ENCODE results near the gene SERP2.

Gene SERP2

DNA sequence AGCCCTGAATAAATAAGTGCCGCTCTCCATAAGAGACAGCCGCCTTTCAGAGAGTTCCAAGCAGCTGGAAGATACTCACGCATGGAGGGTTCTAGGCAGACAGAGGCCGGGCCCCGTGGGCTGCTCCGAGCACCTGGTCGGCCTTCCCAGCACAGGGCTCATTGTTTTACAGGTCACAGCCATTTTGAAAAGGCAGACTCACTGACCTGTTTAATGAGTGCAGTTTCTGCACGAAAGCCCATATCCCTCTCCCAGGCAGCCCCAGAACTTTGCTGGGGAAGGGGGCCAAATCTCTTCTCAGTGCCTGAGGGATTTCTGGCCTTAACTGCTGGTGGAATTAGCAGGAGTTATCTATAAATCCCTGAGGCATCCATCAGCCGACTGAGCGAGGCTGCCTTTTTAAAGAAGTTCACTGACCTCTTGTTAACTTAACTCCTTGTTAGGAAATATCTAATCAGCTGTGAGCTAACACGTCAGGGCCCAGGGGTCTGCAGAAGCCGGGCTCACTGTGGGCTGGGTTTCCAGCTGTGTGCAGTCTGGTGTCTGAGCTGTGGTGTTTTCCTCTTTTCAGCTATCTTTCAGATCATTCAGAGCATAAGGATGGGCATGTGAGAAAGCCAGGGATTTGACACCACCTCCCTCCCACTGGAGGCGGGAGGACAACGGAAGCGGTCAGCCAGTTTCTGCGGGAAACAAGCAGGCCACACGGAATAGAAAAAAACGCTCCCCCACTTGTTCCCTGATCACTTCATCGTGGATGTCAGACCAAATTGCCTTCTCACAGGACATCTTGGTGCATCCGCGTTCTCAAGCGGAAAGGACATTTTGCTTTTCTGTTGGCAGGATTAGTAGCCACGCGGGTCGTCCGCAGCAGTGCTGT is 23.3 kb downstream of the SERP2 start:
- no peak overlapping the region for H3K4me3 ChIP-seq (ENCODE audit: insufficient read length, low read depth)

DNA sequence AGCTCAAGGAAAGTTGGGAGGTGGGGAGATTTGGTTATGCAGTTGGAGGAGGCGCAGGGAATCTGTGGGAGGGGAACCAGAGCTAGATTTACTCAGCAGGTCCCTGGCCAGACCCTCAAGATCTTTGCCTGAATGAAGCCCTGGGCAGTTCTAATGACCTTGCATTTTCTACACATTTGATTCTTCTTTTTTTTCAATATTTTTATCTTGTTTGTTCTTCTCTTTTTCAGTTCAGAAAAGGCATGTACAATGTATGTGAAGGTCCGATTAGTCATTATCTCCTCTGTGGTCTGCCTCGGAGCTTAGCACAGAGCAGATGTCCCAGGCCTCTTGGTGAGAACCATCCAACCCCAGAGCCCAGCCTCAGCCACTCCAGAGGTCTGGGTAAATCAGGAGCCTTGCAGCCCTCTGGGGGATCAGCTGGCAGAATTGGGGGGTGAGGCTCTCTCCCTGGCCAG is 24.2 kb downstream of the SERP2 start:
- no peak overlapping the region for H3K4me3 ChIP-seq (ENCODE audit: insufficient read length, low read depth)
- no peak overlapping the region for H3K9ac ChIP-seq (ENCODE audit: insufficient read length, low read depth)
- no peaks in the 10 kb centered on the region for H3K36me3 ChIP-seq (ENCODE audit: insufficient read depth, insufficient read length, low read length)
- H3K4me1 ChIP-seq (ENCODE audit: insufficient read depth, insufficient read length), result peaks cover 10% of the 10 kb centered on the region
- H3K27me3 ChIP-seq (ENCODE audit: insufficient read depth, insufficient read length), result no peaks in the 10 kb centered on the region
- TF ChIP-seq YY1 (IDR thresholded peaks at IDR 0.05; ENCODE audit: insufficient read depth, insufficient read length) (no peak), ZNF274 (IDR thresholded peaks at IDR 0.05; ENCODE audit: low read depth, low read length) (no peak)
- no peaks in the 10 kb centered on the region for H3K9me3 ChIP-seq (ENCODE audit: insufficient read depth, low read length)
- no peak for DNase-seq (ENCODE audit: low read depth, low spot score)

More for the DNA sequence above, 23.3 kb downstream of the SERP2 start:
- TF ChIP-seq ZNF274 (IDR thresholded peaks at IDR 0.05; ENCODE audit: low read depth, low read length) (no peak), YY1 (IDR thresholded peaks at IDR 0.05; ENCODE audit: insufficient read depth, insufficient read length) (no peak), SUZ12 (IDR thresholded peaks at IDR 0.05; ENCODE audit: extremely low read depth, insufficient read depth, insufficient read length) (no peak)
- DNase-seq (ENCODE audit: low read depth, low spot score), result no peak
- H3K9ac ChIP-seq (ENCODE audit: insufficient read length, low read depth), result no peak overlapping the region
- H3K4me1 ChIP-seq (ENCODE audit: insufficient read depth, insufficient read length), result peaks cover 5% of the 10 kb centered on the region
- H3K27me3 ChIP-seq (ENCODE audit: insufficient read depth, insufficient read length), result no peaks in the 10 kb centered on the region
- no peaks in the 10 kb centered on the region for H3K36me3 ChIP-seq (ENCODE audit: insufficient read depth, insufficient read length, low read length)
- no peaks in the 10 kb centered on the region for H3K9me3 ChIP-seq (ENCODE audit: insufficient read depth, low read length)

DNA sequence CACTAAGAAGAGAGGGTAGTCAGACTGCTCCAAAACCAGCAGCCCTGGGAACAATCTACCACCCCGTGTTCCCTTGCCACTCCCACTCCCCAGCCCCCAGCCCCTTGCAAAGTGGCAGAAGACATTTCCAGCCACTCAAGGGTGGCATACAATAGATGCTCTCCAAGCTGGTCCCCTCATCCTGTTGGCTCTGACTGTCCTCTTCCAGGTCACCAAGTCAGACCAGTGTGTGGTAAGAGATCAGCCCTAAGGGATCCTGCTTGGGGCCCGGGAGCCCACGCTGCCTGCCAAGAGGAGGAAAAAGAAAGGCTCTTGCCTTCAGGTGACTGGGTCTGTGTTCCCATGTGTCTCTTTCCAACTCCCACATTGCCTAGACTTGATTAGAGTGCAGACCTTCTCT is 25.0 kb downstream of the SERP2 start:
- Histone ChIP-seq H3K9ac (ENCODE audit: insufficient read length, low read depth) (no peak overlapping the region), H3K4me1 (ENCODE audit: insufficient read depth, insufficient read length) (peaks cover 13% of the 10 kb centered on the region), H3K27me3 (ENCODE audit: insufficient read depth, insufficient read length) (no peaks in the 10 kb centered on the region), H3K4me3 (ENCODE audit: insufficient read length, low read depth) (no peak overlapping the region), H3K9me3 (ENCODE audit: insufficient read depth, low read length) (no peaks in the 10 kb centered on the region), H3K36me3 (ENCODE audit: insufficient read depth, insufficient read length, low read length) (no peaks in the 10 kb centered on the region)
- DNase-seq (ENCODE audit: low read depth, low spot score), result no peak
- TF ChIP-seq ZNF274 (IDR thresholded peaks at IDR 0.05; ENCODE audit: low read depth, low read length) (no peak), YY1 (IDR thresholded peaks at IDR 0.05; ENCODE audit: insufficient read depth, insufficient read length) (no peak), SUZ12 (IDR thresholded peaks at IDR 0.05; ENCODE audit: extremely low read depth, insufficient read depth, insufficient read length) (no peak)

DNA sequence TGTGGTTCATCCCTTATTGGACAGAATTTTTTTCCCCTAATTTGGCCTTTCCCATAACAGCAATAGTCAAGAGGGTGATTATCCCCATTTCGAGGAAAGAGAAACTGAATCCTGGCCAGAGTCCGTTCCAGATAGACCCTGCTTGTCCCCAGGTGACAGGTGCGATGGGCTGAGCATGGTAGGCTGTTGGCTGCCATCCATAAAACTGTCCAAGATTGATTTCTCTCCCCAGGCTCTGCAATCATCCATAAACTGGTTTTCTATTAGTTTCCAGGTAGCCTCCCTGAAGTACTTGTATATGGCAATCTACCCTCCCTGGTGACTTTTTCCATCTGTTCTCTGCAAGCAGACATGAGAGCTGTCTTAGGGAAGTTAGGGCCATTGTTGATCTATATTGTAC is 25.4 kb downstream of the SERP2 start:
- TF ChIP-seq SUZ12 (IDR thresholded peaks at IDR 0.05; ENCODE audit: extremely low read depth, insufficient read depth, insufficient read length) (no peak), ZNF274 (IDR thresholded peaks at IDR 0.05; ENCODE audit: low read depth, low read length) (no peak), YY1 (IDR thresholded peaks at IDR 0.05; ENCODE audit: insufficient read depth, insufficient read length) (no peak)
- H3K36me3 ChIP-seq (ENCODE audit: insufficient read depth, insufficient read length, low read length), result no peaks in the 10 kb centered on the region
- DNase-seq (ENCODE audit: low read depth, low spot score), result no peak
- no peak overlapping the region for H3K4me3 ChIP-seq (ENCODE audit: insufficient read length, low read depth)
- no peaks in the 10 kb centered on the region for H3K9me3 ChIP-seq (ENCODE audit: insufficient read depth, low read length)
- H3K9ac ChIP-seq (ENCODE audit: insufficient read length, low read depth), result no peak overlapping the region
- H3K27me3 ChIP-seq (ENCODE audit: insufficient read depth, insufficient read length), result no peaks in the 10 kb centered on the region
- H3K4me1 ChIP-seq (ENCODE audit: insufficient read depth, insufficient read length), result peaks cover 13% of the 10 kb centered on the region

DNA sequence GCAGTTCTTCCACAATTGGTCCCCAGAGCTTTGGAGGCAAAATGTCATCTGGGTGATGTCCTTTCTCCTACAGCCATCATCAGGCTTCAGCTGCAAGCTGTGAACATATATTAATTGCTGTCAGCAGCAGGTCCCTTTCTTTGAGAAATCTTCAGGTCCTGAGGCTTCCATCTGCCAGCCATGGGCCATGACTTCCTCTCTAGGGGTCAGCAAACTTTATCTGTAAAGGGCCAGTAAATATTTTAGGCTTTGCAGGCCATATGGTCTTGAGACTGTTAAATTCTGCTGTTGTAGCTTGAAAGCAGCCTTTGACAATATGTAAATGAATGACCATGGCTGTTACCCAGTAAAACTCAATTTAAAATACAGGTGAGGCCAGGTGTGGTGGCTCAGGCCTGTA is 27.1 kb downstream of the SERP2 start:
- TF ChIP-seq ZNF274 (IDR thresholded peaks at IDR 0.05; ENCODE audit: low read depth, low read length), result no peak
- no peak for TF ChIP-seq SUZ12 (IDR thresholded peaks at IDR 0.05; ENCODE audit: extremely low read depth, insufficient read depth, insufficient read length)
- no peak for TF ChIP-seq YY1 (IDR thresholded peaks at IDR 0.05; ENCODE audit: insufficient read depth, insufficient read length)
- Histone ChIP-seq H3K9ac (ENCODE audit: insufficient read length, low read depth) (no peak overlapping the region), H3K9me3 (ENCODE audit: insufficient read depth, low read length) (no peaks in the 10 kb centered on the region), H3K4me1 (ENCODE audit: insufficient read depth, insufficient read length) (peaks cover 13% of the 10 kb centered on the region), H3K4me3 (ENCODE audit: insufficient read length, low read depth) (no peak overlapping the region), H3K36me3 (ENCODE audit: insufficient read depth, insufficient read length, low read length) (no peaks in the 10 kb centered on the region), H3K27me3 (ENCODE audit: insufficient read depth, insufficient read length) (no peaks in the 10 kb centered on the region)
- no peak for DNase-seq (ENCODE audit: low read depth, low spot score)

DNA sequence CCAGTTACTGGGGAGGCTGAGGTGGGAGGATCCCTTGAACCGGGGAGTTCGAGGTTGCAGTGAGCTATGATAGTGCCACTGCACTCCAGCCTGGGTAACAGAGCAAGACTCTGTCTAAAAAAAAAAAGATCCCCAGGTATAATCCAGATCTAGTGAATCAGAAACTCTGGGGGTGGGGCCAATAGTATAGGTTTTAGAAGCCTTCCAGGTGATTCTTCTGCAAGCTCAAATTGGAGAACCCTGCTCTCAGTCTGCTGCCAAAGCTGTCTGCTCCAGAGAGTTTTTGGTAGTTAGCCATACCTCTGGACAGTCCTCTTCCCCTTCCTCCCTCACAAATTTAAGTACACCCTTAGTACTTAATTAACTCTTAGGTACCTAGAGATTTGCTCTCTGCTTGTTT is 28.0 kb downstream of the SERP2 start:
- TF ChIP-seq ZNF274 (IDR thresholded peaks at IDR 0.05; ENCODE audit: low read depth, low read length) (no peak), YY1 (IDR thresholded peaks at IDR 0.05; ENCODE audit: insufficient read depth, insufficient read length) (no peak), SUZ12 (IDR thresholded peaks at IDR 0.05; ENCODE audit: extremely low read depth, insufficient read depth, insufficient read length) (no peak)
- no peaks in the 10 kb centered on the region for H3K27me3 ChIP-seq (ENCODE audit: insufficient read depth, insufficient read length)
- peaks cover 17% of the 10 kb centered on the region for H3K4me1 ChIP-seq (ENCODE audit: insufficient read depth, insufficient read length)
- H3K36me3 ChIP-seq (ENCODE audit: insufficient read depth, insufficient read length, low read length), result no peaks in the 10 kb centered on the region
- no peaks in the 10 kb centered on the region for H3K9me3 ChIP-seq (ENCODE audit: insufficient read depth, low read length)
- DNase-seq (ENCODE audit: low read depth, low spot score), result no peak
- no peak overlapping the region for H3K9ac ChIP-seq (ENCODE audit: insufficient read length, low read depth)
- no peak overlapping the region for H3K4me3 ChIP-seq (ENCODE audit: insufficient read length, low read depth)

DNA sequence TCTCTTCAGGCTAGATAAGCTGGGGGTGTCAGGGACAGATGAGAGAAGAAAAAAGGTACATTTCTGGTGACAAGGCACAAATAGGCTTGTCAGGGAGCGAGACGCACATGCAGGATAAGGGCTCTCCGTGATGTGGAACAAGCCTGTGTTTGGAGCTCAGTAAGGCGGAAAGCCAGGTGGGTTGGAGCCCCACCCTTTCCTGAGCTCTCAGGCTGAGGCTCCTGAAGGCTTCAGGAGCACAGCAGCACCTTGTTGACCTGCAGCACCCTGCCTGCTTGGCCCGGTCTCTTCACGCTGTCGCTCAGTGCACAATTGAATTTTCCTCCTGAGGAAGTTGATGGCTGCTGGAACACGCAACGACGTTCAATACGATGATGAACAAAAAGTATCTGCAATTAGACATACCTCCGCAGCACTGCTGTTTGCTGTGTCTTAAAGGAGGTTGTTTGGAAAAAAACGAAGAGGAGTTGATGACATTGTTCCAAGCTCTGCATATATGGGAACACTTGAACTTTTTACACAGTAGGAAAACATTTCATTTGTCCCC is 29.3 kb downstream of the SERP2 start:
- Histone ChIP-seq H3K9ac (ENCODE audit: insufficient read length, low read depth) (peak overlapping the region; percentile 51), H3K4me1 (ENCODE audit: insufficient read depth, insufficient read length) (peaks cover 12% of the 10 kb centered on the region), H3K27me3 (ENCODE audit: insufficient read depth, insufficient read length) (no peaks in the 10 kb centered on the region), H3K4me3 (ENCODE audit: insufficient read length, low read depth) (peak overlapping the region; percentile 15), H3K9me3 (ENCODE audit: insufficient read depth, low read length) (no peaks in the 10 kb centered on the region), H3K36me3 (ENCODE audit: insufficient read depth, insufficient read length, low read length) (no peaks in the 10 kb centered on the region)
- DNase-seq (ENCODE audit: low read depth, low spot score), result no peak
- TF ChIP-seq ZNF274 (IDR thresholded peaks at IDR 0.05; ENCODE audit: low read depth, low read length) (no peak), SUZ12 (IDR thresholded peaks at IDR 0.05; ENCODE audit: extremely low read depth, insufficient read depth, insufficient read length) (no peak), YY1 (IDR thresholded peaks at IDR 0.05; ENCODE audit: insufficient read depth, insufficient read length) (no peak)

Measured in NT2/D1 (cell line).